Stimulated activated effector memory CD8-positive, alpha-beta T cell treated with anti-CD3 and anti-CD28 coated beads, Interleukin-12 subunit alpha, Interleukin-12 subunit beta, amount 100 ng/mL, for 72 hours (primary cell): ENCODE measurements around the gene GPR143.
"Not testable (repeated sequence)": the region's sequence is repeated elsewhere in the genome, so short reads cannot be mapped to it uniquely, and the experiment has no call there.

ENCODE experiments used
- ATAC-seq: fragments of 150-1000 bp; cut with Tn5 transposase; 2 replicates; pipeline ENCODE4 v1.10.0; 2021
- DNase-seq, 2 donors: peaks; one replicate each; pipeline ENCODE4 v3.0.0; 2021 to 2022; ENCODE audit warnings: low spot score in 2 of 2
- H3K27ac Mint-ChIP-seq: one replicate; pipeline ENCODE4 v1.8.0; 2022; ENCODE audit warnings: mild to moderate bottlenecking, mixed read lengths
- H3K36me3 Mint-ChIP-seq: one replicate; pipeline ENCODE4 v1.8.0; 2022; ENCODE audit warnings: mild to moderate bottlenecking, mixed read lengths
- H3K4me1 Mint-ChIP-seq: one replicate; pipeline ENCODE4 v1.8.0; 2022; ENCODE audit warnings: mixed read lengths
- H3K4me3 Mint-ChIP-seq: one replicate; pipeline ENCODE4 v1.8.0; 2022; ENCODE audit warnings: mild to moderate bottlenecking, mixed read lengths
- H3K9me3 Mint-ChIP-seq: one replicate; pipeline ENCODE4 v1.8.0; 2022; ENCODE audit warnings: mixed read lengths

The GPR143 gene

GRCh38 chrX:9785254-9785943 lies 19.8 kb upstream of the GPR143 start:
- H3K4me3 Mint-ChIP-seq = no peak overlapping the region
- no peaks in the 10 kb centered on the region for H3K4me1 Mint-ChIP-seq
- DNase-seq = no peak
- ATAC-seq = no peak
- H3K9me3 Mint-ChIP-seq = no peaks in the 10 kb centered on the region
- no peaks in the 10 kb centered on the region for H3K36me3 Mint-ChIP-seq
- no peak overlapping the region for H3K27ac Mint-ChIP-seq

- DNase-seq (no peak), ATAC-seq (no peak)
- no peaks in the 10 kb centered on the region for H3K4me1 Mint-ChIP-seq
- H3K9me3 Mint-ChIP-seq = no peaks in the 10 kb centered on the region
- H3K36me3 Mint-ChIP-seq = no peaks in the 10 kb centered on the region
- H3K27ac Mint-ChIP-seq = no peak overlapping the region
- H3K4me3 Mint-ChIP-seq = no peak overlapping the region
Measured at GRCh38 chrX:9784332-9784731, 18.7 kb upstream of the GPR143 start.

GRCh38 chrX:9781941-9782340 lies 16.3 kb upstream of the GPR143 start:
- no peak overlapping the region for H3K4me3 Mint-ChIP-seq
- H3K36me3 Mint-ChIP-seq = no peaks in the 10 kb centered on the region
- H3K9me3 Mint-ChIP-seq = no peaks in the 10 kb centered on the region
- no peak for DNase-seq
- no peak overlapping the region for H3K27ac Mint-ChIP-seq
- ATAC-seq = no peak
- H3K4me1 Mint-ChIP-seq = no peaks in the 10 kb centered on the region

GRCh38 chrX:9775930-9776329 lies 10.3 kb upstream of the GPR143 start:
- Mint-ChIP-seq H3K36me3 (no peaks in the 10 kb centered on the region), H3K4me1 (no peaks in the 10 kb centered on the region), H3K4me3 (no peak overlapping the region), H3K27ac (no peak overlapping the region), H3K9me3 (no peaks in the 10 kb centered on the region)
- ATAC-seq (no peak), DNase-seq (no peak)

GRCh38 chrX:9772943-9773342 lies 7.3 kb upstream of the GPR143 start:
- Mint-ChIP-seq H3K4me1 (no peaks in the 10 kb centered on the region), H3K27ac (no peak overlapping the region), H3K9me3 (no peaks in the 10 kb centered on the region), H3K36me3 (no peaks in the 10 kb centered on the region), H3K4me3 (no peak overlapping the region)
- DNase-seq (no peak), ATAC-seq (no peak)

GRCh38 chrX:9770319-9770718 lies 4.7 kb upstream of the GPR143 start:
- H3K36me3 Mint-ChIP-seq = no peaks in the 10 kb centered on the region
- no peaks in the 10 kb centered on the region for H3K9me3 Mint-ChIP-seq
- DNase-seq (no peak), ATAC-seq (no peak)
- H3K27ac Mint-ChIP-seq = no peak overlapping the region
- no peaks in the 10 kb centered on the region for H3K4me1 Mint-ChIP-seq
- no peak overlapping the region for H3K4me3 Mint-ChIP-seq

GRCh38 chrX:9768321-9768839 lies 2.7 kb upstream of the GPR143 start:
- not testable (repeated sequence) for ATAC-seq, H3K27ac Mint-ChIP-seq, H3K9me3 Mint-ChIP-seq, H3K4me1 Mint-ChIP-seq, H3K4me3 Mint-ChIP-seq, DNase-seq, H3K36me3 Mint-ChIP-seq

- DNase-seq (no peak), ATAC-seq (no peak)
- Mint-ChIP-seq H3K4me1 (no peaks in the 10 kb centered on the region), H3K4me3 (no peak overlapping the region), H3K36me3 (no peaks in the 10 kb centered on the region), H3K27ac (no peak overlapping the region), H3K9me3 (no peaks in the 10 kb centered on the region)
Measured at GRCh38 chrX:9767375-9767774, 1.7 kb upstream of the GPR143 start.

GRCh38 chrX:9765072-9765736 lies 443 bp downstream of the GPR143 start:
- no peaks in the 10 kb centered on the region for H3K36me3 Mint-ChIP-seq
- H3K4me3 Mint-ChIP-seq = no peak overlapping the region
- no peaks in the 10 kb centered on the region for H3K9me3 Mint-ChIP-seq
- DNase-seq (no peak), ATAC-seq (no peak)
- H3K27ac Mint-ChIP-seq = no peak overlapping the region
- H3K4me1 Mint-ChIP-seq = no peaks in the 10 kb centered on the region

GRCh38 chrX:9759337-9759736 lies 6.3 kb downstream of the GPR143 start:
- Mint-ChIP-seq H3K36me3 (no peaks in the 10 kb centered on the region), H3K27ac (no peak overlapping the region), H3K9me3 (no peaks in the 10 kb centered on the region), H3K4me3 (no peak overlapping the region), H3K4me1 (no peaks in the 10 kb centered on the region)
- ATAC-seq (no peak), DNase-seq (no peak)

- Mint-ChIP-seq H3K4me1 (no peaks in the 10 kb centered on the region), H3K9me3 (no peaks in the 10 kb centered on the region), H3K27ac (no peak overlapping the region), H3K36me3 (no peaks in the 10 kb centered on the region), H3K4me3 (no peak overlapping the region)
- ATAC-seq (no peak), DNase-seq (no peak)
Measured at GRCh38 chrX:9758021-9758638, 7.5 kb downstream of the GPR143 start.

- H3K36me3 Mint-ChIP-seq = no peaks in the 10 kb centered on the region
- no peaks in the 10 kb centered on the region for H3K9me3 Mint-ChIP-seq
- H3K27ac Mint-ChIP-seq = no peak overlapping the region
- ATAC-seq (no peak), DNase-seq (no peak)
- no peaks in the 10 kb centered on the region for H3K4me1 Mint-ChIP-seq
- H3K4me3 Mint-ChIP-seq = no peak overlapping the region
Measured at GRCh38 chrX:9757366-9757765, 8.3 kb downstream of the GPR143 start.

- Mint-ChIP-seq H3K27ac (no peak overlapping the region), H3K4me1 (peaks cover 19% of the 10 kb centered on the region), H3K4me3 (no peak overlapping the region), H3K36me3 (no peaks in the 10 kb centered on the region), H3K9me3 (peaks cover 2% of the 10 kb centered on the region)
- ATAC-seq (no peak), DNase-seq (no peak)
Measured at GRCh38 chrX:9749146-9749692, 16.4 kb downstream of the GPR143 start.

GRCh38 chrX:9747644-9748043 lies 18.0 kb downstream of the GPR143 start:
- DNase-seq (no peak), ATAC-seq (no peak)
- peaks cover 19% of the 10 kb centered on the region for H3K4me1 Mint-ChIP-seq
- peaks cover 2% of the 10 kb centered on the region for H3K9me3 Mint-ChIP-seq
- no peaks in the 10 kb centered on the region for H3K36me3 Mint-ChIP-seq
- H3K27ac Mint-ChIP-seq = no peak overlapping the region
- H3K4me3 Mint-ChIP-seq = no peak overlapping the region

- Mint-ChIP-seq H3K4me3 (no peak overlapping the region), H3K36me3 (no peaks in the 10 kb centered on the region), H3K4me1 (peaks cover 19% of the 10 kb centered on the region), H3K9me3 (peaks cover 2% of the 10 kb centered on the region), H3K27ac (no peak overlapping the region)
- ATAC-seq (no peak), DNase-seq (no peak)
Measured at GRCh38 chrX:9746148-9746888, 19.3 kb downstream of the GPR143 start.
